Smooth muscle cell (in vitro differentiated cells): ENCODE data around the gene ASB8. TPM values are rescaled to one million over a fixed set of nuclear protein-coding genes. Genes with fewer than 3 reads are reported as not detected.
A peak's percentile ranks its signal among the peaks of the same experiment; 100 is the strongest.
"Not testable (repeated sequence)": the region's sequence is repeated elsewhere in the genome, so short reads cannot be mapped to it uniquely, and the experiment has no call there.

Source experiments
- DNase-seq: peaks from one replicate; lab custom pipeline; 2025; ENCODE audit not compliant: unreplicated experiment; lab: John Stamatoyannopoulos, UW
- H2AFZ ChIP-seq: fragments of 200-600 bp; sonication (generic); 2 replicates; pipeline ENCODE4 v1.6.0; 2016; ENCODE audit warnings: antibody characterized with exemption, low read depth, mild to moderate bottlenecking
- H3F3A ChIP-seq: fragments of 200-600 bp; sonication (generic); 2 replicates; pipeline ENCODE4 v1.6.0; 2017; ENCODE audit warnings: antibody characterized with exemption, low read depth
- H3K27ac ChIP-seq: fragments of 200-600 bp; sonication (generic); 2 replicates; pipeline ENCODE4 v1.5.1; 2016; ENCODE audit warnings: low read depth, mild to moderate bottlenecking
- H3K27me3 ChIP-seq: fragments of 200-600 bp; sonication (generic); 2 replicates; pipeline ENCODE4 v1.6.1; 2016; ENCODE audit warnings: low read depth, mild to moderate bottlenecking
- H3K36me3 ChIP-seq: fragments of 200-600 bp; sonication (generic); 2 replicates; pipeline ENCODE4 v1.5.1; 2016; ENCODE audit warnings: low read depth
- H3K4me1 ChIP-seq: fragments of 200-600 bp; sonication (generic); 2 replicates; pipeline ENCODE4 v1.5.1; 2016; ENCODE audit warnings: low read depth
- H3K4me2 ChIP-seq: fragments of 200-600 bp; sonication (generic); 2 replicates; pipeline ENCODE4 v1.6.0; 2016; ENCODE audit warnings: mild to moderate bottlenecking
- H3K4me3 ChIP-seq: fragments of 200-600 bp; sonication (generic); 2 replicates; pipeline ENCODE4 v1.5.1; 2016; ENCODE audit warnings: mild to moderate bottlenecking
- H3K79me2 ChIP-seq: fragments of 200-600 bp; sonication (generic); 2 replicates; pipeline ENCODE4 v1.6.0; 2016; ENCODE audit warnings: low read depth, mild to moderate bottlenecking
- H3K9ac ChIP-seq: fragments of 200-600 bp; sonication (generic); 2 replicates; pipeline ENCODE4 v1.6.0; 2016; ENCODE audit warnings: low read depth
- H3K9me3 ChIP-seq: fragments of 200-600 bp; sonication (generic); replicated peaks from 2 replicates; pipeline ENCODE4 v1.5.1; 2016; ENCODE audit warnings: low read depth
- H4K20me1 ChIP-seq: fragments of 200-600 bp; sonication (generic); 2 replicates; pipeline ENCODE4 v1.6.0; 2016; ENCODE audit warnings: low read depth
- WGBS: methylation state at CpG from one replicate; pipeline ENCODE4 v1.1.7; 2016; ENCODE audit warnings: low lambda C conversion rate; 5-methylcytosine and 5-hydroxymethylcytosine counted together
- polyA plus RNA-seq: library from polyadenylated mRNA; unstranded; fragments of >200 nt; fragmentation: Nextera tagmentation; extraction: Ambion mirVana; gene quantifications from 2 replicates; pipeline ENCODE4 v1.2.1, GENCODE V29; 2016
- total RNA-seq: library from RNA; depleted of rRNA; stranded (reverse); fragments of >200 nt; gene quantifications from 2 replicates; pipeline ENCODE4 v1.2.3, GENCODE V29; 2014
- TF ChIP-seq, protein P1 (sequence below): fragments of 200-600 bp; sonication (generic); IDR thresholded peaks from 2 replicates; pipeline ENCODE4 v1.5.1; 2017; ENCODE audit warnings: borderline replicate concordance, mild to moderate bottlenecking, antibody characterized with exemption; ENCODE audit not compliant: insufficient read depth, poor library complexity, severe bottlenecking

Gene ASB8
- total and polyA plus RNA-seq, 2 experiments from 2014 or later = 25.4 to 31.1 TPM

DNA sequence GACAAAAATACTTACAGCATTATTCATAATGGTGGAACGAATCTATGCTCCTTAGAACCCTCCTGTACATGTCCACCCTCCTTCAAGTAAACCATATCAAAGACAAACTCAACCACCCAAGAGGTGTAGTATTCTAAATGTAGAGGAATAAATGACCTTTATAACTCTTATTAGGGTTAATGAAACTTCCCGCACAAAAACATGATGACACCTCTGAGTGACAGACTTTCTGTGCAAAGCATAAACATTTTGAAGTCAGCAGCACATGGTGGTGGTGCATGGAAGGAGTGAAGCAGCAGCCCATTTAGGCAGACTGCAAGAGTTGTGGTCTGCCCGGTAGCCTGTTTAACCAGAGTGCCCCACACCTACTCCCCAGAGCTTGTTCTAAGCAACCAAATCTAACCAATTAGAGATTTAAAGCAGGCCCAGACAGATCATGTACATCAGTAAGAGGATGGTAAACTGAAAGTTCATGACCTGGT, 615 bp upstream of the ASB8 start:
- 72% methylated on average over 3 of the region's 3 CpGs for WGBS
- TF ChIP-seq, protein P1, sequence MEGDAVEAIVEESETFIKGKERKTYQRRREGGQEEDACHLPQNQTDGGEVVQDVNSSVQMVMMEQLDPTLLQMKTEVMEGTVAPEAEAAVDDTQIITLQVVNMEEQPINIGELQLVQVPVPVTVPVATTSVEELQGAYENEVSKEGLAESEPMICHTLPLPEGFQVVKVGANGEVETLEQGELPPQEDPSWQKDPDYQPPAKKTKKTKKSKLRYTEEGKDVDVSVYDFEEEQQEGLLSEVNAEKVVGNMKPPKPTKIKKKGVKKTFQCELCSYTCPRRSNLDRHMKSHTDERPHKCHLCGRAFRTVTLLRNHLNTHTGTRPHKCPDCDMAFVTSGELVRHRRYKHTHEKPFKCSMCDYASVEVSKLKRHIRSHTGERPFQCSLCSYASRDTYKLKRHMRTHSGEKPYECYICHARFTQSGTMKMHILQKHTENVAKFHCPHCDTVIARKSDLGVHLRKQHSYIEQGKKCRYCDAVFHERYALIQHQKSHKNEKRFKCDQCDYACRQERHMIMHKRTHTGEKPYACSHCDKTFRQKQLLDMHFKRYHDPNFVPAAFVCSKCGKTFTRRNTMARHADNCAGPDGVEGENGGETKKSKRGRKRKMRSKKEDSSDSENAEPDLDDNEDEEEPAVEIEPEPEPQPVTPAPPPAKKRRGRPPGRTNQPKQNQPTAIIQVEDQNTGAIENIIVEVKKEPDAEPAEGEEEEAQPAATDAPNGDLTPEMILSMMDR = no peak
- Histone ChIP-seq H3K4me3 (peak overlapping the region; percentile 76), H2AFZ (peak overlapping the region; percentile 75), H4K20me1 (no peaks in the 10 kb centered on the region), H3K9me3 (no peaks in the 10 kb centered on the region), H3K79me2 (peaks cover 16% of the 10 kb centered on the region), H3K27me3 (no peaks in the 10 kb centered on the region), H3K9ac (no peak overlapping the region), H3K4me1 (peaks cover 10% of the 10 kb centered on the region), H3F3A (no peaks in the 10 kb centered on the region), H3K36me3 (no peaks in the 10 kb centered on the region), H3K27ac (peak overlapping the region; percentile 27), H3K4me2 (peak overlapping the region; percentile 93)
- DNase-seq = no peak

DNA sequence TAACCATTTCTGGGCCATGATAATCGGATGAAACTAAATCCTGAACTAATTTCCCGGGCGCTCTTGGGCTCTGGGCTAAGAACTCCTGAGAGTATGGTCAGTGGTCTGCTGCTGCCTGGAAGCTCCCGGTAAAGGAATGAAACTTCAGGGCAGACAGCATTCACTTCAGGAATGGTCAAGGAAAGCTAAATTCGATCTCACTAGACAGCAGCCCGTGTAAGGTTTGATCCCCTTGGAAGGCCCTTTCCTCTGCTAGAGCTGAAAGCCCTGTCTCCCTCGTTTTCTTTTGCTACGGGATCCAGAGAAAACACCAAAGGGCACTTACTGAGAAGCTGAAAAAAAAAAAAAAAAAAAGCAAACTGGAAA, 680 bp downstream of the ASB8 start:
- Histone ChIP-seq H3K9ac (peak overlapping the region; percentile 77), H3K4me3 (peak overlapping the region; percentile 76), H3K4me2 (peak overlapping the region; percentile 93), H3K27ac (no peak overlapping the region), H3K27me3 (no peaks in the 10 kb centered on the region), H3K9me3 (no peaks in the 10 kb centered on the region), H3K4me1 (peaks cover 10% of the 10 kb centered on the region), H3F3A (no peaks in the 10 kb centered on the region), H4K20me1 (no peaks in the 10 kb centered on the region), H3K79me2 (peaks cover 16% of the 10 kb centered on the region), H2AFZ (peak overlapping the region; percentile 89), H3K36me3 (peaks cover under 1% of the 10 kb centered on the region)
- WGBS = 41% methylated on average over 8 of the region's 8 CpGs
- TF ChIP-seq, protein P1 = no peak
- no peak for DNase-seq

DNA sequence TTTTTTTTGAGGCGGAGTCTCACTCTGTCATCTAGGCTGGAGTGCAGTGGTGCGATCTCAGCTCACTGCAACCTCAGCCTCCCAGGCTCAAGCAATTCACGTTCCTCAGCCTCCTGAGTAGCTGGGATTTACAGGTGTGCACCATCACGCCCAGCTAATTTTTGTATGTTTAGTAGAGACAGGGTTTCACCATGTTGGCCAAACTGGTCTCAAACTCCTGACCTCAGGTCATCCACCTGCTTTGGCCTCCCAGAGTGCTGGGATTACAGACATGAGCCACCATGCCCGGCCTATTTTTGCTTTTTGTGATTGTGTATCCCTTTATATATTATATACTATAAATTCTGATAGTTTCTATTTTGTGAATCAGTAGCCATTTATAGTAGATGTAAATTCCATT, 1.5 kb downstream of the ASB8 start:
- H4K20me1 ChIP-seq, H2AFZ ChIP-seq, H3K4me3 ChIP-seq, DNase-seq, H3K4me1 ChIP-seq, H3K9ac ChIP-seq, H3F3A ChIP-seq, H3K27ac ChIP-seq, H3K27me3 ChIP-seq, H3K4me2 ChIP-seq, H3K9me3 ChIP-seq, H3K36me3 ChIP-seq: not testable (repeated sequence)
- peaks cover 16% of the 10 kb centered on the region for H3K79me2 ChIP-seq
- WGBS = 97% methylated on average over 5 of the region's 5 CpGs

DNA sequence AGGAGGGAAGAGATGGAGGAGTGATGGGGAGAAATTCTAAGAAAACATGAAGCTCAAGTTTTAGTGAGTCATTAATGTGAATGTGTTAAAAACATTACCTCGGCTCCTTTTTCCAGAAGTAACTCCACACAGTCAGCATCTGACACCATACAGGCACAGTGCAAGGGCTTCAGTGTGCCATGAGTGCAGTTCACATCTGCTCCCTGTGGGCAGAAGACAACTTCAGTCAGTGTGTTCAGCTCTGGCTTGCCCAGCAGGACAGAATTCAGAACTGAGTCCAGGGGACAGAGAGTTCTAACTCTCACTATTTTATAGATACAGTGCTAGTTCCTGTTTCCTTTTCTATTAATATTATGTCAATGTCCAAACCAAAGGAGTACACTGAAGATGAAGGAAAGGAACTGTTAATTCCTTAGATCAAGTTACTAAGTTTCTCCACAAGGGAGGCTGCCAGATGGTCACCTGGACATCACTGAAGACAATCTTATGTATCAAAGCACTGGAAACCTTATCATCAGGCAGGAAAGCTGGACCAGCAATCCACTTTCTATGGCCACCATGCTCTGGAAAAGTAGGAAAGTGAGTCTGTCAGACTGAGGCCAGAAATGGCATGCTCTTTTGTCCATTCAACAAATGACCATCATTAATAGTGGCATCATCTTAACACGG, 6.1 kb downstream of the ASB8 start:
- no peak overlapping the region for H3K9ac ChIP-seq
- H3K79me2 ChIP-seq = peaks cover 10% of the 10 kb centered on the region
- no peak overlapping the region for H3K4me2 ChIP-seq
- peaks cover 1% of the 10 kb centered on the region for H3K4me1 ChIP-seq
- no peaks in the 10 kb centered on the region for H3F3A ChIP-seq
- peaks cover 17% of the 10 kb centered on the region for H3K36me3 ChIP-seq
- no peaks in the 10 kb centered on the region for H4K20me1 ChIP-seq
- no peak for DNase-seq
- TF ChIP-seq, protein P1 = no peak
- no peak overlapping the region for H3K27ac ChIP-seq
- no peaks in the 10 kb centered on the region for H3K9me3 ChIP-seq
- H3K4me3 ChIP-seq = no peak overlapping the region
- H2AFZ ChIP-seq = no peak overlapping the region
- H3K27me3 ChIP-seq = no peaks in the 10 kb centered on the region
- 96% methylated on average over 2 of the region's 2 CpGs for WGBS
